Measurements from ENCODE around the gene TMEM132D. TPM values are rescaled to one million over a fixed set of nuclear protein-coding genes. Genes with fewer than 3 reads are reported as not detected.

The TMEM132D gene
- total and polyA plus RNA-seq, 2 of the 8 experiments (the other 6 are each of a cell fraction or from before 2014, with no cell fraction given) = 3.5 to 10.1 TPM

DNA sequence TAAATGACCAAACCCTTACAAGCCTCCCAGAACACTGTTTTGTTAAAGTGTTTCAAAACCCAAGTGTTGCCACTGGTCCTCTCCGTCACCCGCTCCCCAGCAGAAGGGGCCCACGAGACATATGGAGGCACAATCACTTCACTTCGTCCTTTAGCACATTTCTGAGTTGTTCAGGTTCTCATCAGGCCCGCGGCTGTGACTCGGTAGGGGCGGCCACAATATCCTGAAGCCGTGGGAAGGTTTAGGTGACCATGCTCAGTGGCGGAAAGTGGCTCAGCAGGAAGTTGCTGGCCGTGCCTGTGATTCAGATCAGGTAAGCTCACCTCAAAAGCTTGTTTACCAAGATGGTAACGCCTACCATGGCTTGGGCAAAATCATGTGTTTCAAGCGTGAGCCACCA lies 823.0 kb downstream of the TMEM132D start:
- no peak overlapping the region for H3K4ac ChIP-seq (replicated peaks; ENCODE audit: insufficient read length, low read depth, low read length)
- ChIA-PET POLR2A (ENCODE audit: partially characterized antibody) (no interaction called here), CTCF (ENCODE audit: partially characterized antibody) (interaction anchor here (0.6 to 1.3 kb wide), 2 partner anchors 31 to 832 kb away, joined by 3 to 4 read pairs; no protein-coding TSS in a partner anchor)
- H3K23ac ChIP-seq (ENCODE audit: insufficient read length) = no peak overlapping the region
- no peak overlapping the region for H2BK120ac ChIP-seq (replicated peaks; ENCODE audit: low read depth, low read length)
- H3K27me3 ChIP-seq (replicated peaks in 1 of 4; ENCODE audit: control insufficient read depth in 3 of 4, extremely low read depth in 1 of 4, insufficient read depth in 3 of 4, low read length in 3 of 4) = no peaks in the 10 kb centered on the region
- H3K4me1 ChIP-seq (replicated peaks in 1 of 4; ENCODE audit: control insufficient read depth in 3 of 4, insufficient read depth in 4 of 4, low read length in 3 of 4) = no peaks in the 10 kb centered on the region
- H3K23me2 ChIP-seq (ENCODE audit: low read depth, low read length) = 0 out of 2 replicates have a peak, but pooled peaks cover 4% of the 10 kb centered on the region
- no peak overlapping the region for H3K4me3 ChIP-seq (ENCODE audit: extremely low read depth in 1 of 4, insufficient read depth in 2 of 4, low read depth in 3 of 4, low read length in 4 of 4)
- FAIRE-seq (no peak), DNase-seq (ENCODE audit: low read depth in 1 of 2, low spot score in 2 of 2) (no peak)
- H3K18ac ChIP-seq (ENCODE audit: extremely low read depth, low read length) = no peak overlapping the region
- H3K36me3 ChIP-seq (ENCODE audit: control insufficient read depth in 2 of 4, insufficient read depth in 4 of 4, low read length in 3 of 4) = no peaks in the 10 kb centered on the region
- H3K27ac ChIP-seq (ENCODE audit: low read depth, low read length) = no peak overlapping the region
- H2BK12ac ChIP-seq (ENCODE audit: low read depth, low read length) = no peak overlapping the region
- no peak overlapping the region for H2BK20ac ChIP-seq (ENCODE audit: low read length)
- TF ChIP-seq GTF2F1 (IDR thresholded peaks at IDR 0.05; ENCODE audit: borderline replicate concordance, low read depth, low read length) = no peak
- H4K5ac ChIP-seq (ENCODE audit: insufficient read length, low read depth, low read length) = no peak overlapping the region
- H2BK5ac ChIP-seq (ENCODE audit: low read depth, low read length) = no peak overlapping the region
- no peaks in the 10 kb centered on the region for H3K9me3 ChIP-seq (ENCODE audit: insufficient read depth in 2 of 2, low read depth in 1 of 2, low read length in 1 of 2)
- H4K20me1 ChIP-seq (replicated peaks in 1 of 2; ENCODE audit: control insufficient read depth in 1 of 2, insufficient read depth in 2 of 2, low read length in 2 of 2) = peaks cover 0 to 1% of the 10 kb centered on the region in 2 experiments
- no peaks in the 10 kb centered on the region for H3K79me1 ChIP-seq (ENCODE audit: low read depth, low read length)
- no peak overlapping the region for H3K4me2 ChIP-seq (ENCODE audit: insufficient read depth in 1 of 2, low read depth in 2 of 2, low read length in 2 of 2)
- no peak overlapping the region for H2AFZ ChIP-seq (ENCODE audit: low read length)
- no peak overlapping the region for H4K91ac ChIP-seq (replicated peaks; ENCODE audit: insufficient read length, low read length)
- H2AK5ac ChIP-seq (ENCODE audit: low read depth, low read length) = no peak overlapping the region
- H3K56ac ChIP-seq (replicated peaks; ENCODE audit: insufficient read length, low read depth, low read length) = no peak overlapping the region
- no peaks in the 10 kb centered on the region for H3K79me2 ChIP-seq (ENCODE audit: control insufficient read depth in 1 of 2, insufficient read depth in 2 of 2, low read length in 2 of 2)
- 94% methylated on average over 13 of the region's 13 CpGs; no CpG with 5 or more reads in 1 of the 2 experiments for WGBS, 2 experiments (ENCODE audit: extremely low coverage in 1 of 2, insufficient coverage in 1 of 2, insufficient read length in 1 of 2, insufficient replicate concordance in 2 of 2, low coverage in 1 of 2, low lambda C conversion rate in 2 of 2, missing lambda C conversion rate in 1 of 2)
- no peak overlapping the region for H4K8ac ChIP-seq (ENCODE audit: extremely low read depth, insufficient read depth, low read length)
- no peak overlapping the region for H3K9ac ChIP-seq (replicated peaks in 1 of 4; ENCODE audit: extremely low read depth in 1 of 4, low read depth in 3 of 4, low read length in 3 of 4)
- no peak overlapping the region for H2BK15ac ChIP-seq (ENCODE audit: low read length)
- H3K14ac ChIP-seq (ENCODE audit: insufficient read length) = no peak overlapping the region

All from H1 (cell line).